Right cardiac atrium (tissue), 5 donors: ENCODE data around the gene PTX3. TPM values are rescaled to one million over a fixed set of nuclear protein-coding genes. Genes with fewer than 3 reads are reported as not detected.

Experiments
- ATAC-seq, 2 donors: fragments of 200-7000 bp; cut with Tn5 transposase; one replicate each; pipeline versions ENCODE4 v1.8.0 to v1.9.1; 2020; ENCODE audit warnings: moderate library complexity in 2 of 2, mild to moderate bottlenecking in 1 of 2
- DNase-seq, 3 donors: peaks; one replicate each; pipeline ENCODE4 v3.0.0-alpha.2; 2020
- H3K27ac ChIP-seq: one replicate; pipeline ENCODE4 v1.5.1; 2013; ENCODE audit warnings: mild to moderate bottlenecking, low read length, control low read depth, moderate library complexity
- H3K27me3 ChIP-seq: one replicate; pipeline ENCODE4 v1.6.1; 2013; ENCODE audit not compliant: control insufficient read depth, insufficient read depth
- H3K4me1 ChIP-seq: one replicate; pipeline ENCODE4 v1.6.1; 2013; ENCODE audit warnings: low read length; ENCODE audit not compliant: control insufficient read depth, insufficient read depth
- H3K4me3 ChIP-seq: one replicate; pipeline ENCODE4 v1.5.1; 2013; ENCODE audit warnings: low read length, control low read depth
- H3K9me3 ChIP-seq: one replicate; pipeline ENCODE4 v1.6.1; 2013; ENCODE audit warnings: low read length; ENCODE audit not compliant: control insufficient read depth
- WGBS: extraction: QIAGEN DNeasy Blood & Tissue Kit; methylation state at CpG from one replicate; pipeline ENCODE4 v1.1.7; 2013; 5-methylcytosine and 5-hydroxymethylcytosine counted together
- intact Hi-C, 4 donors: fragments of 100-400 bp; cut with DNase I; formaldehyde crosslinking; loops; one replicate each; pipeline versions ENCODE4 v1.11.0 to v1.14.0; 2022 to 2023
- polyA plus RNA-seq: library from polyadenylated mRNA; stranded (reverse); fragments of 200-250 nt; gene quantifications from one replicate; pipeline ENCODE4 v1.2.3, GENCODE V29; 2013
- total RNA-seq, 4 donors: library from RNA; stranded (reverse); fragmentation: NEBNext Ultra II Directional; extraction: Animal tissue kit (Norgen Biotek cat#: 25700); gene quantifications; one replicate each; pipeline ENCODE4 v1.2.1, GENCODE V29; 2021
- donor health status: healthy with polysubstance abuse.
- donor health status: DM: no; HTN: yes; CAD: no.
- donor health status: DM: no; HTN: no; CAD: no.
- donor health status: DM: no; HTN: yes; CAD: no; lungs with severe emphysema.
- donor health status: DM: yes; HTN: yes; CAD: no.

The PTX3 gene
- total and polyA plus RNA-seq, 5 donors: 0.20 to 6.2 (median 0.48) TPM

- Histone ChIP-seq H3K4me3 (no peak overlapping the region), H3K9me3 (no peaks in the 10 kb centered on the region), H3K27ac (no peak overlapping the region), H3K27me3 (no peaks in the 10 kb centered on the region), H3K4me1 (peaks cover 2% of the 10 kb centered on the region)
- DNase-seq (no peak), ATAC-seq (no peak)
- 47% methylated on average over 1 of the region's 1 CpG for WGBS
- intact Hi-C loops: no loop called here
These were observed 17.2 kb downstream of the PTX3 start for GRCh38 chr3:157453824-157454223.

- no peaks in the 10 kb centered on the region for H3K4me1 ChIP-seq
- intact Hi-C loops: no loop called here
- no peak overlapping the region for H3K27ac ChIP-seq
- H3K9me3 ChIP-seq: no peaks in the 10 kb centered on the region
- DNase-seq (no peak), ATAC-seq (no peak)
- H3K27me3 ChIP-seq: no peaks in the 10 kb centered on the region
- no peak overlapping the region for H3K4me3 ChIP-seq
- 64% methylated on average over 2 of the region's 2 CpGs for WGBS
These were observed 23.1 kb downstream of the PTX3 start for GRCh38 chr3:157459706-157460105.

- Histone ChIP-seq H3K4me3 (no peak overlapping the region), H3K27ac (no peak overlapping the region), H3K4me1 (no peaks in the 10 kb centered on the region), H3K27me3 (no peaks in the 10 kb centered on the region), H3K9me3 (no peaks in the 10 kb centered on the region)
- 71% methylated on average over 2 of the region's 2 CpGs for WGBS
- no peak for ATAC-seq
- no peak for DNase-seq
- intact Hi-C loops: no loop called here
These were observed 23.6 kb downstream of the PTX3 start for GRCh38 chr3:157460253-157460652.

GRCh38 chr3:157463816-157464215 lies 27.2 kb downstream of the PTX3 start:
- Histone ChIP-seq H3K4me3 (no peak overlapping the region), H3K27ac (no peak overlapping the region)
- WGBS: 84% methylated on average over 1 of the region's 1 CpG

GRCh38 chr3:157464321-157464720 lies 27.7 kb downstream of the PTX3 start:
- H3K27ac ChIP-seq: no peak overlapping the region
- H3K27me3 ChIP-seq: no peaks in the 10 kb centered on the region
- WGBS: 54% methylated on average over 3 of the region's 3 CpGs
- no peak overlapping the region for H3K4me3 ChIP-seq
- intact Hi-C loops: no loop called here
- H3K9me3 ChIP-seq: no peaks in the 10 kb centered on the region
- DNase-seq (no peak), ATAC-seq (peak in 1 of 2 donors; percentile 36)
- no peaks in the 10 kb centered on the region for H3K4me1 ChIP-seq

More at GRCh38 chr3:157463816-157464215, 27.2 kb downstream of the PTX3 start:
- no peaks in the 10 kb centered on the region for H3K9me3 ChIP-seq
- DNase-seq: no peak
- no peaks in the 10 kb centered on the region for H3K27me3 ChIP-seq
- intact Hi-C loops: no loop called here
- no peaks in the 10 kb centered on the region for H3K4me1 ChIP-seq
- ATAC-seq: no peak

GRCh38 chr3:157465741-157466140 lies 29.1 kb downstream of the PTX3 start:
- no peaks in the 10 kb centered on the region for H3K9me3 ChIP-seq
- DNase-seq (peak in 1 of 3 donors; percentile 11), ATAC-seq (no peak)
- 60% methylated on average over 1 of the region's 1 CpG for WGBS
- no peak overlapping the region for H3K4me3 ChIP-seq
- H3K27ac ChIP-seq: no peak overlapping the region
- intact Hi-C loops: no loop called here
- H3K4me1 ChIP-seq: no peaks in the 10 kb centered on the region
- H3K27me3 ChIP-seq: no peaks in the 10 kb centered on the region

GRCh38 chr3:157467200-157467599 lies 30.6 kb downstream of the PTX3 start:
- Histone ChIP-seq H3K4me1 (no peaks in the 10 kb centered on the region), H3K27ac (no peak overlapping the region), H3K4me3 (no peak overlapping the region), H3K27me3 (no peaks in the 10 kb centered on the region), H3K9me3 (no peaks in the 10 kb centered on the region)
- 36% methylated on average over 1 of the region's 1 CpG for WGBS
- intact Hi-C loops: no loop called here
- ATAC-seq: no peak
- no peak for DNase-seq

- no peak overlapping the region for H3K4me3 ChIP-seq
- intact Hi-C loops: no loop called here
- H3K27ac ChIP-seq: no peak overlapping the region
- H3K27me3 ChIP-seq: no peaks in the 10 kb centered on the region
- ATAC-seq (no peak), DNase-seq (no peak)
- WGBS: 79% methylated on average over 7 of the region's 7 CpGs
- no peaks in the 10 kb centered on the region for H3K9me3 ChIP-seq
- no peaks in the 10 kb centered on the region for H3K4me1 ChIP-seq
These were observed 33.1 kb downstream of the PTX3 start for GRCh38 chr3:157469561-157470294.

GRCh38 chr3:157471064-157471463 lies 34.4 kb downstream of the PTX3 start:
- ATAC-seq (no peak), DNase-seq (no peak)
- intact Hi-C loops: no loop called here
- H3K27me3 ChIP-seq: no peaks in the 10 kb centered on the region
- 46% methylated on average over 1 of the region's 1 CpG for WGBS
- H3K4me1 ChIP-seq: no peaks in the 10 kb centered on the region
- no peak overlapping the region for H3K27ac ChIP-seq
- no peak overlapping the region for H3K4me3 ChIP-seq
- no peaks in the 10 kb centered on the region for H3K9me3 ChIP-seq

GRCh38 chr3:157472648-157473047 lies 36.0 kb downstream of the PTX3 start:
- Histone ChIP-seq H3K9me3 (no peaks in the 10 kb centered on the region), H3K4me3 (no peak overlapping the region), H3K27ac (no peak overlapping the region), H3K4me1 (no peaks in the 10 kb centered on the region), H3K27me3 (no peaks in the 10 kb centered on the region)
- no peak for DNase-seq
- 96% methylated on average over 1 of the region's 1 CpG for WGBS
- ATAC-seq: no peak
- intact Hi-C loops: no loop called here

GRCh38 chr3:157475921-157476414 lies 39.3 kb downstream of the PTX3 start:
- Histone ChIP-seq H3K4me1 (no peaks in the 10 kb centered on the region), H3K4me3 (no peak overlapping the region), H3K27me3 (no peaks in the 10 kb centered on the region), H3K27ac (no peak overlapping the region), H3K9me3 (no peaks in the 10 kb centered on the region)
- WGBS: 50% methylated on average over 1 of the region's 1 CpG
- intact Hi-C loops: no loop called here
- DNase-seq (no peak), ATAC-seq (no peak)

- DNase-seq: no peak
- ATAC-seq: no peak
- Histone ChIP-seq H3K9me3 (no peaks in the 10 kb centered on the region), H3K27me3 (no peaks in the 10 kb centered on the region), H3K4me1 (no peaks in the 10 kb centered on the region), H3K4me3 (no peak overlapping the region), H3K27ac (no peak overlapping the region)
- intact Hi-C loops: no loop called here
- 86% methylated on average over 3 of the region's 3 CpGs for WGBS
These were observed 40.8 kb downstream of the PTX3 start for GRCh38 chr3:157477441-157477840.
